HG02571 (cell line): ENCODE results near the gene STK39.

Source experiments
- ATAC-seq: cut with Tn5 transposase; IDR thresholded peaks from one replicate; pipeline ENCODE4 v1.9.1; 2021; ENCODE audit warnings: mild to moderate bottlenecking, moderate library complexity; ENCODE audit not compliant: unreplicated experiment

The STK39 gene

GRCh38 chr2:168165985-168166901 lies 81.2 kb downstream of the STK39 start:
- no peak for ATAC-seq

GRCh38 chr2:168165397-168165796 lies 82.0 kb downstream of the STK39 start:
- no peak for ATAC-seq

- ATAC-seq: no peak
Observed at GRCh38 chr2:168160897-168161296, 86.5 kb downstream of the STK39 start.

- ATAC-seq: no peak
Observed at GRCh38 chr2:168159754-168160585, 87.4 kb downstream of the STK39 start.

GRCh38 chr2:168158586-168158985 lies 88.8 kb downstream of the STK39 start:
- ATAC-seq: no peak

GRCh38 chr2:168157926-168158325 lies 89.5 kb downstream of the STK39 start:
- no peak for ATAC-seq

- no peak for ATAC-seq
Observed at GRCh38 chr2:168157070-168157469, 90.3 kb downstream of the STK39 start.

- no peak for ATAC-seq
Observed at GRCh38 chr2:168156661-168157060, 90.7 kb downstream of the STK39 start.

GRCh38 chr2:168155680-168156079 lies 91.7 kb downstream of the STK39 start:
- ATAC-seq: no peak

GRCh38 chr2:168155046-168155445 lies 92.3 kb downstream of the STK39 start:
- ATAC-seq: no peak

GRCh38 chr2:168152902-168153530 lies 94.4 kb downstream of the STK39 start:
- ATAC-seq: no peak

- ATAC-seq: no peak
Observed at GRCh38 chr2:168149986-168150385, 97.4 kb downstream of the STK39 start.

- no peak for ATAC-seq
Observed at GRCh38 chr2:168149150-168149974, 98.0 kb downstream of the STK39 start.

- ATAC-seq: no peak
Observed at GRCh38 chr2:168147830-168148794, 99.3 kb downstream of the STK39 start.

- ATAC-seq: no peak
Observed at GRCh38 chr2:168146892-168147810, 100.2 kb downstream of the STK39 start.

GRCh38 chr2:168145426-168146310 lies 101.7 kb downstream of the STK39 start:
- ATAC-seq: no peak

GRCh38 chr2:168145011-168145410 lies 102.4 kb downstream of the STK39 start:
- no peak for ATAC-seq
